K562 (cell line): ENCODE data around the gene SUSD5. TPM values are rescaled to one million over a fixed set of nuclear protein-coding genes. Genes with fewer than 3 reads are reported as not detected.

Experiments
- ARID2 ChIP-seq: fragments of 450-650 bp; IDR thresholded peaks from 2 replicates; pipeline ENCODE4 v1.6.1; 2017; ENCODE audit warnings: antibody characterized with exemption, mild to moderate bottlenecking
- CAMTA2 ChIP-seq: fragments of 250-450 bp; sonication (Bioruptor Pico); conservative IDR thresholded peaks from 2 replicates; pipeline ENCODE4 v1.5.1; 2022
- E2F1 ChIP-seq: sonication (generic); formaldehyde crosslinking; IDR thresholded peaks from 2 replicates; pipeline ENCODE4 v1.8.1; 2023; ENCODE audit warnings: mild to moderate bottlenecking, missing genetic modification reagents, moderate library complexity
- FOXA1 ChIP-seq: fragments of 450-650 bp; IDR thresholded peaks from 2 replicates; pipeline ENCODE4 v1.6.1; 2016; ENCODE audit warnings: mild to moderate bottlenecking, borderline replicate concordance
- MYC ChIP-seq, 2 experiments: fragments of 250-450 bp in 1 of 2; sonication (Bioruptor Pico) in 1 of 2; IDR thresholded peaks; 2 replicates each; pipeline versions ENCODE4 v1.5.1 to v1.6.1; 2012 to 2021; ENCODE audit warnings: low read depth in 2 of 2, borderline replicate concordance in 1 of 2, improper control_type of control experiment in 1 of 2, low read length in 1 of 2, mild to moderate bottlenecking in 1 of 2, moderate library complexity in 1 of 2
- REST ChIP-seq, 2 experiments: fragments of 450-650 bp; formaldehyde crosslinking in 1 of 2; IDR thresholded peaks; 2 replicates each; pipeline versions ENCODE4 v1.4.0 to v1.6.1; 2014 to 2020; ENCODE audit warnings: mild to moderate bottlenecking in 2 of 2, borderline replicate concordance in 1 of 2, low read depth in 1 of 2
- polyA plus RNA-seq, 8 experiments: library from polyadenylated mRNA; depleted of rRNA in 4 of 8; stranded (reverse) in 5 of 8; unstranded in 3 of 8; fragments of >200 nt; fragmentation: Nextera tagmentation in 2 of 8; fragmentation: Illumina TruSeq in 1 of 8; extraction: Ambion mirVana in 2 of 8; extraction: Trizol in 1 of 8; gene quantifications; 2 replicates each; pipeline versions ENCODE4 v1.2.1 to v1.2.3, GENCODE V29; 2011 to 2014; ENCODE audit warnings: inconsistent platforms in 1 of 8, missing spikeins in 1 of 8
- total RNA-seq, 7 experiments: library from RNA; depleted of rRNA in 6 of 7; stranded (reverse); fragments of >200 nt in 6 of 7; fragmentation: Illumina TruSeq in 2 of 7; extraction: Trizol in 2 of 7; gene quantifications; 2 replicates each; pipeline versions ENCODE4 v1.2.1 to v1.2.3, GENCODE V29; 2011 to 2021; ENCODE audit warnings: low replicate concordance in 1 of 7
- TF ChIP-seq, protein P1 (sequence below): fragments of 450-650 bp; formaldehyde crosslinking; IDR thresholded peaks from 2 replicates; pipeline ENCODE4 v1.4.0; 2020; ENCODE audit warnings: mild to moderate bottlenecking, moderate library complexity
- TF ChIP-seq, protein P2 (sequence below), 3 experiments: IDR thresholded peaks in 2 of 3; conservative IDR thresholded peaks in 1 of 3; 2 replicates each; pipeline ENCODE4 v1.5.1; 2011 to 2012; ENCODE audit warnings: low read length in 3 of 3, mild to moderate bottlenecking in 3 of 3, control low read depth in 2 of 3, improper control_type of control experiment in 1 of 3, inconsistent platforms in 1 of 3, low read depth in 1 of 3, mixed read lengths in 1 of 3, moderate library complexity in 1 of 3; ENCODE audit not compliant: insufficient read depth in 2 of 3

SUSD5 gene
- total and polyA plus RNA-seq, 9 of the 15 experiments (the other 6 are each of a cell fraction or from before 2014, with no cell fraction given), result not detected

DNA sequence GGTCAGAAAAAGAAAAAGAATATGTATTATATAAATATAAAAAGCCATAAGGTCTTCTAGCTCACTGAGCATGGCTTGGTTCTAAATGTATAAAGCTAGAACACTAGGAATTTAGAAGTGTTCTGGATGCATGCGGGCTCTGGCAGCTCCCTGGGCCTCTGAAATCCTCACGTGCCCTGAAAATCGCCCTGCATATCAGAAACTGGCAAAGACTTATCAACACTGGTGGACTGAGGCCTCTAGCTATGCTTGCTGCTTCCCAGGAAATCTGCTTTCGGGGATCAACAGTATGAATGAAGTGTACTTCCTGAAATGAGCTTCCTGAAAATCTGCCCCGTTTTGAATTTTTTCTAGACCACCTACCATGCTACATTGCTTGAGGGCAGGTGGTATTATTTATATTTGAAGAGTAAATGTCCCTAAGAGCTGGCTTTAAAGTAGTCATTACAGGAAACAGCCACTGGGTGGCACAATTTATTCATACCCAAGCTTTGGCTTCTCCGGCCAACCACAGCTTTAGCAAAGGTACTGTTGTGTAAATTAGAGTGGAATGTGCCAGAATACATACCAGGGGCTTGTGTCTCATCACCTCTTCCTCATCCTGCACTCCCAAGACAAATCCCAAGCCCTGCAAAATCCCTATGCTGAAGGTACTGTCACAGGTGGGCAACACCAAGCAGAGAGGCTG lies 87.1 kb downstream of the SUSD5 start (continued):
- no peak for TF ChIP-seq FOXA1
- no peak for TF ChIP-seq CAMTA2 (CRISPR knock-in tag)
- TF ChIP-seq, protein P1, sequence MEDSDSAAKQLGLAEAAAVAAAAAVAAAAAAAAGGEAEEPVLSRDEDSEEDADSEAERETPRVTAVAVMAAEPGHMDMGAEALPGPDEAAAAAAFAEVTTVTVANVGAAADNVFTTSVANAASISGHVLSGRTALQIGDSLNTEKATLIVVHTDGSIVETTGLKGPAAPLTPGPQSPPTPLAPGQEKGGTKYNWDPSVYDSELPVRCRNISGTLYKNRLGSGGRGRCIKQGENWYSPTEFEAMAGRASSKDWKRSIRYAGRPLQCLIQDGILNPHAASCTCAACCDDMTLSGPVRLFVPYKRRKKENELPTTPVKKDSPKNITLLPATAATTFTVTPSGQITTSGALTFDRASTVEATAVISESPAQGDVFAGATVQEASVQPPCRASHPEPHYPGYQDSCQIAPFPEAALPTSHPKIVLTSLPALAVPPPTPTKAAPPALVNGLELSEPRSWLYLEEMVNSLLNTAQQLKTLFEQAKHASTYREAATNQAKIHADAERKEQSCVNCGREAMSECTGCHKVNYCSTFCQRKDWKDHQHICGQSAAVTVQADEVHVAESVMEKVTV, result peak; percentile 74
- TF ChIP-seq MYC (IDR thresholded peaks at IDR 0.05; ENCODE audit: low read depth, low read length), result 0 out of 2 replicates have a peak, but pooled peaks have one; percentile 16
- TF ChIP-seq MYC (CRISPR knock-in tag; IDR thresholded peaks at IDR 0.05; ENCODE audit: borderline replicate concordance, low read depth), result no peak
- peak; percentile 37; the same call in 1 of the 2 replicates for TF ChIP-seq ARID2
- TF ChIP-seq REST (IDR thresholded peaks at IDR 0.05; ENCODE audit: borderline replicate concordance), result peak; percentile 84
- TF ChIP-seq REST (CRISPR knock-in tag; IDR thresholded peaks at IDR 0.05; ENCODE audit: low read depth), result no peak
- TF ChIP-seq E2F1, result no peak
- TF ChIP-seq, protein P2, sequence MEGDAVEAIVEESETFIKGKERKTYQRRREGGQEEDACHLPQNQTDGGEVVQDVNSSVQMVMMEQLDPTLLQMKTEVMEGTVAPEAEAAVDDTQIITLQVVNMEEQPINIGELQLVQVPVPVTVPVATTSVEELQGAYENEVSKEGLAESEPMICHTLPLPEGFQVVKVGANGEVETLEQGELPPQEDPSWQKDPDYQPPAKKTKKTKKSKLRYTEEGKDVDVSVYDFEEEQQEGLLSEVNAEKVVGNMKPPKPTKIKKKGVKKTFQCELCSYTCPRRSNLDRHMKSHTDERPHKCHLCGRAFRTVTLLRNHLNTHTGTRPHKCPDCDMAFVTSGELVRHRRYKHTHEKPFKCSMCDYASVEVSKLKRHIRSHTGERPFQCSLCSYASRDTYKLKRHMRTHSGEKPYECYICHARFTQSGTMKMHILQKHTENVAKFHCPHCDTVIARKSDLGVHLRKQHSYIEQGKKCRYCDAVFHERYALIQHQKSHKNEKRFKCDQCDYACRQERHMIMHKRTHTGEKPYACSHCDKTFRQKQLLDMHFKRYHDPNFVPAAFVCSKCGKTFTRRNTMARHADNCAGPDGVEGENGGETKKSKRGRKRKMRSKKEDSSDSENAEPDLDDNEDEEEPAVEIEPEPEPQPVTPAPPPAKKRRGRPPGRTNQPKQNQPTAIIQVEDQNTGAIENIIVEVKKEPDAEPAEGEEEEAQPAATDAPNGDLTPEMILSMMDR (IDR thresholded peaks at IDR 0.05 in 2 of 3, conservative IDR thresholded peaks at IDR 0.05 in 1 of 3; ENCODE audit: insufficient read depth in 2 of 3, low read depth in 1 of 3, low read length in 3 of 3), result peak; percentile 76 to 91 (median 82)
